RWPE2 (cell line): ENCODE results near the gene TMEM139.

ENCODE experiments used
- ATAC-seq: fragments of 200-7000 bp; cut with Tn5 transposase; 3 replicates; pipeline ENCODE4 v1.9.1; 2021; ENCODE audit warnings: low read depth
- DNase-seq: peaks from one replicate; pipeline ENCODE4 v3.0.0-alpha.2; 2020; ENCODE audit warnings: low spot score
- H3K27ac ChIP-seq: fragments of 450-650 bp; 2 replicates; pipeline ENCODE4 v1.5.1; 2017; ENCODE audit warnings: mild to moderate bottlenecking; ENCODE audit not compliant: poor library complexity, severe bottlenecking
- H3K27me3 ChIP-seq: fragments of 250-450 bp; sonication (Bioruptor Pico); 2 replicates; pipeline ENCODE4 v1.5.1; 2021; ENCODE audit warnings: mild to moderate bottlenecking, moderate library complexity; ENCODE audit not compliant: insufficient read depth, poor library complexity, severe bottlenecking
- H3K36me3 ChIP-seq: fragments of 250-450 bp; sonication (Bioruptor Pico); 2 replicates; pipeline ENCODE4 v1.5.1; 2020; ENCODE audit warnings: low read depth, mild to moderate bottlenecking, moderate library complexity
- H3K4me1 ChIP-seq: fragments of 250-450 bp; sonication (Bioruptor Pico); 2 replicates; pipeline ENCODE4 v1.5.1; 2021; ENCODE audit warnings: mild to moderate bottlenecking, moderate library complexity; ENCODE audit not compliant: insufficient read depth, poor library complexity, severe bottlenecking
- H3K4me3 ChIP-seq: fragments of 250-450 bp; sonication (Bioruptor Pico); 2 replicates; pipeline ENCODE4 v1.5.1; 2021; ENCODE audit warnings: mild to moderate bottlenecking, moderate library complexity; ENCODE audit not compliant: severe bottlenecking
- H3K9me3 ChIP-seq: fragments of 250-450 bp; sonication (Bioruptor Pico); 2 replicates; pipeline ENCODE4 v1.5.1; 2021; ENCODE audit warnings: mild to moderate bottlenecking, moderate library complexity; ENCODE audit not compliant: severe bottlenecking
- CTCF ChIP-seq: fragments of 450-650 bp; IDR thresholded peaks from one replicate; pipeline ENCODE4 v1.5.1; 2017; ENCODE audit warnings: mild to moderate bottlenecking, moderate library complexity; ENCODE audit not compliant: poor library complexity, severe bottlenecking

Gene TMEM139

GRCh38 chr7:143322760-143323633, 38.2 kb downstream of the TMEM139 start:
- Histone ChIP-seq H3K9me3 (no peaks in the 10 kb centered on the region), H3K27me3 (no peaks in the 10 kb centered on the region), H3K36me3 (no peaks in the 10 kb centered on the region), H3K4me3 (no peak overlapping the region), H3K27ac (no peak overlapping the region), H3K4me1 (peaks cover 11% of the 10 kb centered on the region)
- ATAC-seq (no peak), DNase-seq (no peak)
- TF ChIP-seq CTCF, result no peak

DNA sequence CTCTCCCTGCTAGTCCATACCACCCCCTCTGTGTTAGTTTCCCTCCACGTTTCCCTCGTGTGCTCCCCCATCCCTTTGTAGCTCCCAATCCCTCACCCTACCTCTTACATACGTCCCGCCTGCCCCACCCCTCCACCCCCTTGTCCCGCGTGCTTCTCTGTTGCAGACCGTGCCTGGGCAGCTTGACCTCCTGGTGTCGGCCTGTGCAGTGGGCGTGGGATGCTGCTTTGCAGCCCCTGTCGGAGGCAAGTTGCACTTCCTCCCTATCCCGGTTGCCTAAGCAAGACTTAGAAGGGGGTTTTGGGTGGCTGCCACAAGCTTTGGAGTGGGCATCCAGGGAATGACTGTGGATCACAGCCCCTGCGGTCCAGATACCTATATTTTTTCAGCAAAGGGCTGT, 38.9 kb downstream of the TMEM139 start:
- no peaks in the 10 kb centered on the region for H3K27me3 ChIP-seq
- no peak overlapping the region for H3K27ac ChIP-seq
- ATAC-seq, result no peak
- TF ChIP-seq CTCF, result no peak
- no peaks in the 10 kb centered on the region for H3K9me3 ChIP-seq
- H3K36me3 ChIP-seq, result no peaks in the 10 kb centered on the region
- H3K4me1 ChIP-seq, result peaks cover 5% of the 10 kb centered on the region
- no peak overlapping the region for H3K4me3 ChIP-seq
- DNase-seq, result no peak

DNA sequence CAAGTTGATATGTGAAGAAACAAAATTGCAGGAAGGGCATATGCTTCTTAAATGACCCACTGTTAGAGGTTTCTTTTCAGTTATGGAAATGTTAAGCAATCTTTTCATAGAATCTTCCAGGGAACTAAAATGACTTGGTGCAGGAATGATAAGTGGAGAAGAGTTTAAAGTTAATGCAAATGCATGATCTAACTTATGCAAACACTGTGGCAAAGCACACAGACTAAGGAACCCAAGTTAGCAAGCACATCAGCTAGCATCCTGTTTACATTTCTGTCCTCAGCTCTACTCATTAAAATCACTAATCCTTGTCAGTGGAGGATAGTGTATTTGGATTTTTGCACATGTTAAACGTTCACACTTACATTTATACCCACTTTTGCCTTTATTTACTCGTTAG, 40.5 kb downstream of the TMEM139 start:
- H3K27me3 ChIP-seq, result no peaks in the 10 kb centered on the region
- DNase-seq (no peak), ATAC-seq (no peak)
- no peak for TF ChIP-seq CTCF
- H3K4me3 ChIP-seq, result no peak overlapping the region
- H3K4me1 ChIP-seq, result no peaks in the 10 kb centered on the region
- no peaks in the 10 kb centered on the region for H3K9me3 ChIP-seq
- H3K27ac ChIP-seq, result no peak overlapping the region
- H3K36me3 ChIP-seq, result no peaks in the 10 kb centered on the region

GRCh38 chr7:143327903-143328302, 43.1 kb downstream of the TMEM139 start:
- ATAC-seq, result no peak
- H3K4me3 ChIP-seq, result no peak overlapping the region

More at GRCh38 chr7:143327903-143328302, 43.1 kb downstream of the TMEM139 start:
- peaks cover 14% of the 10 kb centered on the region for H3K4me1 ChIP-seq
- H3K9me3 ChIP-seq, result no peaks in the 10 kb centered on the region
- no peak for DNase-seq
- no peak for TF ChIP-seq CTCF
- H3K27ac ChIP-seq, result no peak overlapping the region
- no peaks in the 10 kb centered on the region for H3K36me3 ChIP-seq
- H3K27me3 ChIP-seq, result no peaks in the 10 kb centered on the region
